Right lobe of liver (tissue), 4 donors: ENCODE results near the gene SLC25A38.
"Not testable (repeated sequence)": the region's sequence is repeated elsewhere in the genome, so short reads cannot be mapped to it uniquely, and the experiment has no call there.

Experiments used
- CTCF ChIP-seq, 4 donors: fragments of 200-600 bp in 3 of 4; fragments of 450-650 bp in 1 of 4; IDR thresholded peaks; one replicate each; pipeline versions ENCODE4 v1.5.1 to v1.8.0; 2016 to 2022; ENCODE audit warnings: antibody characterized with exemption in 4 of 4, mild to moderate bottlenecking in 2 of 4
- POLR2A ChIP-seq: fragments of 450-650 bp; IDR thresholded peaks from one replicate; pipeline ENCODE4 v1.6.1; 2017; ENCODE audit warnings: antibody characterized with exemption, mild to moderate bottlenecking
- donor health status: DM: no; HTN: no; CAD: no.
- donor health status: DM: no; HTN: no; CAD: no.
- donor health status: DM: no; HTN: yes; CAD: no.

DNA sequence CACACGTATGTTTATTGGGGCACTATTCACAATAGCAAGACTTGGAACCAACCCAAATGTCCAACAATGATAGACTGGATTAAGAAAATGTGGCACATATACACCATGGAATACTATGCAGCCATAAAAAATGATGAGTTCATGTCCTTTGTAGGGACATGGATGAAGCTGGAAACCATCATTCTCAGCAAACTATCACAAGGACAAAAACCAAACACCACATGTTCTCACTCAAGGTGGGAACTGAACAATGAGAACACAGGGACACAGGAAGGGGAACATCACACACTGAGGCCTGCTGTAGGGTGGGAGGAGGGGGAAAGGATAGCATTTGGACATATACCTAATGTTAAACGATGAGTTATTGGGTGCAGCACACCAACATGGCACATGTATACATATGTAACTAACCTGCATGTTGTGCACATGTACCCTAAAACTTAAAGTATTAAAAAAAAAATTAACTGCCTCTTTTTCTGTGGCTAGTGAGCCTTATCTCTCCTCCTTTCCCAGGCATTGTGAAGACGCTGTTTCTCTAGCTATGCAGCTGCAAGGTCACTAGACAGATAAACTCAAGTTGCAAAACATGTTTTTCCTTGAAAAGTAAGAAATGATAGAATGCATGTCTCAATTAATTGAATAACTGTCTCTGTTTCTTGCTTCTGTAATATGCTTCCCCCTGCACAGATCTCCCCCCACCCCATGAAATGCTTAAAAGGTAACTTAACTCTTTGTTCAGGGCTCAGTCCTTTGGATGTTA lies 29.8 kb upstream of the SLC25A38 start:
- not testable (repeated sequence) for TF ChIP-seq CTCF (IDR thresholded peaks at IDR 0.05); POLR2A
